Glomerular visceral epithelial cell (primary cell): ENCODE measurements around the gene MT1B.
"Not testable (repeated sequence)": the region's sequence is repeated elsewhere in the genome, so short reads cannot be mapped to it uniquely, and the experiment has no call there.

Source experiments
- DNase-seq: peaks from one replicate; pipeline ENCODE4 v3.0.0-alpha.2; 2016; ENCODE audit errors: extremely low spot score

The MT1B gene

DNA sequence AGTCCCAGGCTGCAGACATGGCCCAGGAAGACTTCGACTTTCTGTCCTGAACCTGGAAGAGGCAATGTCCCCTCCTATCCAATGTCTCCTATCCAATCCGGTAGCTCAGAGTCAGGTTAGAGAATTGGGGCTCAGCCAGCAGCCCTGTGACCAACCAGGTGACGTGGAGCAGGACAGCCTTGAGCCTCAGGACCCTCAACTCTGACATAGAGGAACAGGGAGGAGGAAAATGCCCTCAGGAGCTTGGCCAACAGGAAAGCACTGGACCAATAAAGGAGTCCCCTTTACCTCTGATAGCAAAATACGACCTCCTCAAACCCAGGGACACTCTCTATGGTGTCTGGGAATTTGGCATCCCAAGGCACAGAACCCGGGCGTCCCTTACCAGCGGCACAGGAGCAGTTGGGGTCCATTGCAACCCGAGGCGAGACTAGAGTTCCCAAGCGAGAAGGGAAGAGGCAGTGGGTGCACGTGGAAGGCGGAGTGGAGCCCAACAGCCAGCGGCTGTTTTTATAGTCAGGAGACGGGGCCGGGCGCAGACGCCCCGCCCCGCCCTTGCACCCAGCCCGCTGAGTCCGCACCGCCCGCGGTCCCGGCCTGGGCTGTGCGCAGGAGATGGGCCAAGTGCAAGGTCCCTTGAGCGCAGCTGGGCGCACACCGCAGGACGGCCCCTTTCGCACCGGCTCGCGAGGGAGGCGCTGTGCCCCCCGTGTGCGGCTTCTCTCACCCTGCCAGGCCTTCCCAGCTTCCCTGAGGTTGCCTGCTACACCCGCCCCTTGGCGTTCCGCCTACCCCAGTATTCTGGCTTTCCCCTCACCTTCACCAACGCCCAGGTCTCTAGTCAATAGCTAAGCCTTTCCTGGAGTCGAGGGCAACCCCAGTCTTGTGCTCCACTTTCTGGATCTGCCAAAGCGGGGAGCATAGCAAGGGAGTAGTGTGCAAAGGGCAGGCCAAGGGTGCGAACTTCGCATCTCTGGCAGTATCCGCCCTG is 16.2 kb downstream of the MT1B start, which contains the start of gene MT1G:
MT1G (minus strand) TSS at position 485 of the 991 bp plus-strand sequence; CDS start at position 413, 72 bp downstream.
- DNase-seq: no peak

DNA sequence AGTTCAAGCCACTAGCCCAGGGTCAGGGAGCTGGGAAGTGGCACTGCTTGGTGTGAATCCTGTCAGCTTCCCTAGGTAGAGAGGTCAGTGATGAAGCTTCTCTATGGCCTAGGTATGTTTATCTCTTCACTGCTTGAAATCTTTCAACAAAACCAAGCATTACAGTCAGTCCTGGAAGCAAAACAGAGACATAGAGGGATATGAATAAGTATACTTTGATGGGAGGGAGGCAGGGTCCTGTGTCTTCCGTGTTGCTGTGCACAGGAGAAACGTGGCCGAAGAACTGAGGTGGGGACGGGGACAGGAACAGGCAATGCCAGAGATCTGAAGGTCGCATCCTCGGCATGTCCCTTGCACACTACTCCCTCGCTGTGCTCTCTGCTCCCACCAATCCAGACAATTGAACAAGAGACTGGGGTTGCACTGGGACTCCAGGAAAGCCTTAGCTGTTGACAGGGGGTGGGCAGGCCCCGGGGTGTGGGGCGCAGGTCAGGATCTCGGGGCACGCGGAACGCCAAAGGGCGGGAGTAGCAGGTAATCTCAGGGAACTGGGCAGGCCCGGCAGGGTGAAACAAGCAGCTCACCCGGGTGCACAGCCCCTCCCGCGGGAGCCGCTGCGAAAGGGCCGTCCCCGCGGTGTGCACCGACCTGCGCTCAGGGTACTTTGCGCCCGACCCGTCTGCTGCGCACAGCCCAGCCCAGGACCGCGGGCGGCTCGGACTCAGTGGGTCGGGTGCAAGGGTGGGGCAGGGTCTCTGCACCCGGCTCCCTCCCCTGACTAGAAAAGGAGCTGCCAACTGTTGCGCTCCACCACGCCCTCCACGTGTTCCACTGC is 17.5 kb downstream of the MT1B start, which contains the start of gene MT1H:
MT1H (plus strand) TSS at position 810 of the 835 bp plus-strand sequence. CDS start 71 bp downstream, outside the sequence.
- no peak for DNase-seq

DNA sequence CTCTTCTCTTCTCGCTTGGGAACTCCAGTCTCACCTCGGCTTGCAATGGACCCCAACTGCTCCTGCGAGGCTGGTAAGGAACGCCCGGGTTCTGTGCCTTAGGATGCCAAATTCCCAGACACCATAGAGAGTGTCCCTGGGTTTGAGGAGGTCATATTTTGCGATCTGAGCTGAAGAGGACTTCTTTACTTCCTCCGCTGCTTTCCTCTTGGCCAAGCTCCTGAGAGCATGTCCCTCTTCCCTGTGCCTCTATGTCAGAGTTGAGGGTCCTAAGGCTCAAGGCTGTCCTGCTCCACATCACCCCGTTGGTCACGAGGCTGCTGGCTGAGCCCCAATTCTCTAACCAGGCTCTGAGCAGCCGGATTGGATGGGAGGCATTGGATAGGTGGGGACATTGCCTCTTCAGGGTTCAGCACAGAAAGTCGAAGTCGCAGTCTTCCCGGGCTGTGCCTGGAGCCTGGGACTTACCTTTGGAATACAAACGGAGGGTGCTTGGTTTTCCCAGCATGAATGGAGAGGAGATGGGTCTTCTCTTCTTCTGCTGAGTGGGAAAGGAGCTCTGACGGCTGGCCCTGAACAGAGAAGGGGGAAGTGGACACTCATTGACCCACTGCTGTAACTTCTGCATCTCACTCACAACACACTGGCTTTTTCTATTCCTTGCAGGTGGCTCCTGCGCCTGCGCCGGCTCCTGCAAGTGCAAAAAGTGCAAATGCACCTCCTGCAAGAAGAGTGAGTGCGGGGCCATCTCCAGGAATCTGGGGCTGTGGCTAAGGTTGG is 18.3 kb downstream of the MT1B start:
- DNase-seq: no peak

GRCh38 chr16:56670620-56670934 is 18.9 kb downstream of the MT1B start:
- DNase-seq: no peak

- DNase-seq: not testable (repeated sequence)
These were observed 20.0 kb downstream of the MT1B start for GRCh38 chr16:56671691-56672090.

GRCh38 chr16:56672171-56672570 is 20.5 kb downstream of the MT1B start:
- not testable (repeated sequence) for DNase-seq

DNA sequence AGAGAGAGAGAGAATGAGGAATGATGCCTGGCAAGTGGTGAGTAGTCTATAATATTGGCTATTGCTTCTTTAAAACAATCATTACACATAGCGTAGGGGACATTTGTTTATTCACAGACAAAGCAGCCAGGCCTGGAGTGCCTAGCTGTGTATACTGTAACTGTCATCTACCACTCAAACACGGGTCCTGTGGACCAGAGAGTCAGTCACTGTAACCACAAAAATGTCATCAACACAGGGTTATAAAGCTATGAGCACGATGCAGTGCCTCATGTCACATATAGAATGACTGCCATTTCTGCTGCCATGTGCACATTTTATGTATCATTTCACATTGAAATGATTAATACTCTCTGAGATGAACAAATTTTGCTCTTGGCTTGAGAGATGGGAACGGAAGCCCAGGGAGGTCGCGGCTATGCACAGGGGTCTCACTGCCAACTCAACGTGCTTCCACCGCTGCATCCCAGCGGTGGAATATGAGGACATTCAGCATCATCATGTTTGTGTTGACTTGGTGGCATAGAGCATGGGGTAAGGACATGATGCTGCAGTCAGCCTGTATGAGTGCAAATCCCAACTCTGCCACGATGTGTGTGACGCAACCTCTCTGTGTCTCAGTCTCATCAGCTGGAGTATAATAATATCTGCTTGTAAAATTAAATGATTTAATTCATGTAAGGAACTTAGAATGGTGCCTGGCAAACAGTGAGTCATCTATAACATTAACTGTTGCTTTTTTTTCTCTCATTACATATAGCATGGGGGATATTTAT is 21.3 kb downstream of the MT1B start:
- DNase-seq: no peak

DNA sequence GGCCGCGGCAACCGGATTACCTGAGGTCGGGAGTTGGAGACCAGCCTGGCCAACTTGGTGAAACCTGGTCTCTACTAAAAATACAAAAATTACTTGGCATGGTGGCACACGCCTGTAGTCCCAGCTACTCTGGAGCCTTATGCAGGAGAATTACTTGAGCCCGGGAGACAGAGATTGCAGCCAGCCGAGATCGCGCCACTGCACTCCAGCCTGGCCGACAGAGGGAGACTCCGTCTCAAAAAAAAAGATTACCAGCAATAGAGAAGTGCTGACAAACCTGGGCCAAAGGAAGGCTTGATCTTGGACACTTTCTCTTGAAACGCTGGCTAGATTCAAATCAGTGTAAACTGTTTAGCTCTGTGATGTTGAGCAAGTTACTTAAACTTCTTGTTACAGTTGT is 22.2 kb downstream of the MT1B start:
- peak; percentile 39 for DNase-seq

GRCh38 chr16:56674570-56674969 is 22.9 kb downstream of the MT1B start:
- not testable (repeated sequence) for DNase-seq

DNA sequence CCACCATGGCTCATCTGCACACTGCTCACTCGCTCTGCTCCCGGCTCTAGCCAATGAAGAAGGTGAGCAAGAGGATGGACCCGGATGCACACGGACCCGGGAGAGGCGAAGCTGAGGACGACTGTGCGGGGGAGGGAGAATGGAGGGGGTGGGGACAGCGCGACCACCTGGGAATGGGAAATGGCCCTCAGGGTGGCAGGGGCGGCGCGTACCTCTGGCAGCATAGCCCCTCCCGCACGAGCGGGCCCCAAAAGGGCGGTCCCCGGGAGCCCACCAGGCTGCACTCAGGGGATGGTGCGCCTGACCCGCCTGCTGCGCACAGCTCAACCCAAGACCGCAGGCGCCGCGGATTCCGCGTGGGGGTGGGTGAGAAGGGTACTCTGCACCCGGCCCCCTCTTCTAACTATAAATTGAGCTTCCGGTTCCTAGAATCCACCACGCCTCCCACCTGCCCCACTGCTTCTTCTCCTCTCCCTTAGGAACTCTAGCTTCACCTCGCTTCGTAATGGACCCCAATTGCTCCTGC is 24.1 kb downstream of the MT1B start:
- DNase-seq: no peak

DNA sequence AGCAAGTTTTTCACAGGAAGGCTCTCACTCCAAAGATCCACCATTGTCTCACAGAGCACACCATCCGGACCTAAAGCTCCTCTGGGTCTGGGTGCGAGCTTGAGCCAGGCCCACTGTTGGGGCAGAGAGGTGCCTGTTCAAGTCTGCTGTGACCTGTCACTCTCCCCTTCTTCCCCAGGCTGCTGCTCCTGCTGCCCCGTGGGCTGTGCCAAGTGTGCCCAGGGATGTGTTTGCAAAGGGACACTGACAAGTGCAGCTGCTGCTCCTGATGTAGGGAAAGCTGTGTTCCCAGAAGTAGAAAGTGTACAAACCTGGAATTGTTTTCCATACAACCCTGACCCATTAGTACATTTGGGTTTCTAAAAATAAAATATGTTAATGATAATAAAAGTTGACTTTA is 25.8 kb downstream of the MT1B start:
- DNase-seq: no peak

DNA sequence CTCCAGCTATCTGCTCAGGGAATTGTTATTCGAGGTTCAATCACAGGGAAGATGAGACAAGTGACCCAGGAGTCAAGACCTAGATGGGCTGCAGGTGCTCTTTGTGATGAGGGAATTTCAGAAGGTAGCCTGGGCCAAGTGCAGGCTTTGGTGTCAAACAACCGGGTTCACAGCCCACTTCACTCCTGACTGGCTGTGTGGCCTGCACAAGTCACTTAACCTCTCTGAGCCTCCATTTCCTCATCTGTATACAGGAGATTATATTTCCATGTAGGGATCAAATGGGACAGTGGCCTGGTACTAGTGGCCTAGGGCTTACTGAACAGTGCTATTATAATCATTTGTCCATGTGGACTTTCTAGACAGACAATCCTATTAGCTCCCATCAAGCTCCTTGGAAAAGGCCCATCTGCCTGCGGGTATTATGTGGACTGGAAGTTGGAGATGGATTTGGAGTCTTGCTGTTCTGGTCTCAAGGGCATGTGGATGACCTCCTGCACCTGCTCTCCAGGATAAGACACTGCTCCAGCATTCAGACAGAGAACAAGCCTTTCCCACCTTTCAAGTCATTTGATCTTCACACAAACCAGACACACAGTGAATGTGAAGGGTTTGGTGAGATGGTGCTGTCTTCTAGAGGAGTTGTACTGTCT is 27.5 kb downstream of the MT1B start:
- no peak for DNase-seq

- DNase-seq: no peak
These were observed 28.1 kb downstream of the MT1B start for GRCh38 chr16:56679818-56680217.

GRCh38 chr16:56681939-56682702 is 30.4 kb downstream of the MT1B start, which contains the start of gene MT1X:
Gene MT1X, plus strand, starts transcription at chr16:56682470. Its CDS starts 71 bp downstream, at chr16:56682541.
- peak; percentile 92 for DNase-seq

DNA sequence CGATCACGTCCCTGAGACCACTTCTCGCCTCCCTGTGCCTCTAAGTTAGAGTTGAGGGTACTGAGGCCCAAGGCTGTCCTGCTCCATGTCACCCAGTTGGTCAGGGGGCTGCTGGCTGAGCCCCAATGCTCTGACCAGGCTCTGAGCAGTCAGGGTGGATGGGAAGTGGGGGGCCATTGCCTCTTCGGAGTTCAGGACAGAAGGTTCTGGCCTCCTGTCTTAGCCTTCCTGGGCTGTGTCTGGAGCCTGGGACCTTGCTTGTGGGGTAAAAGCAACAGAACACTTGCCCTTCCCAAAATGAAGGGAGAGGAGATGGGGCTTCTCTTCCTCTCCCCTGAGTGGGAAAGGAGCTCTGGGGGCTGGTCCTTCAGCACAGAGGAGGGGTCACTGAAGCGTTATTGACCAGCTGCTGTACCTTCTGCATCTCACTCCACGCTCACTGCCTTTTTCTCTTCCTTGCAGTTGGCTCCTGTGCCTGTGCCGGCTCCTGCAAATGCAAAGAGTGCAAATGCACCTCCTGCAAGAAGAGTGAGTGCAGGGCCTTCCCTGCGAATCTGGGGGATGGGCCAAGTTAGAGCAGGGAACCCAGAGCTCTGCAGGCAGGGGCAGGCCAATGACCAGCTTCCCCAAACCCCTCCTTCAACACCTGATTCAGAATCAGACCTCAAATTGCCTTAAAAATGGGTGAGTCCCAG is 31.2 kb downstream of the MT1B start:
- no peak for DNase-seq

GRCh38 chr16:56683424-56684172 is 31.9 kb downstream of the MT1B start:
- DNase-seq: no peak

- DNase-seq: no peak
These were observed 32.7 kb downstream of the MT1B start for GRCh38 chr16:56684256-56684925.
